IMR-90 (cell line): ENCODE measurements around the gene SETD2. TPM values are rescaled to one million over a fixed set of nuclear protein-coding genes. Genes with fewer than 3 reads are reported as not detected.

ENCODE experiments used
- ATAC-seq: fragments of 200-7000 bp; cut with Tn5 transposase; 2 replicates; pipeline ENCODE4 v1.9.1; 2020; ENCODE audit warnings: low read depth, mild to moderate bottlenecking, moderate library complexity
- BruUV-seq: library from RNA; stranded (reverse); fragments of 400-500 nt; replicated peaks from 2 replicates; lab custom pipeline; 2021; lab: Mats Ljungman, UMichigan
- CTCF ChIA-PET: fragments of 300-600 bp; formaldehyde crosslinking; extraction: SDS; loops from one replicate; lab custom pipeline; 2021; ENCODE audit warnings: antibody characterized with exemption; lab: Yijun Ruan, JAX
- POLR2A ChIA-PET: fragments of 300-600 bp; sonication (Branson Sonifier 250); formaldehyde crosslinking; loops from one replicate; lab custom pipeline; 2022; ENCODE audit warnings: antibody characterized with exemption; ENCODE audit not compliant: unreplicated experiment; lab: Charles Lee
- DNase-seq: peaks from one replicate; pipeline ENCODE4 v3.0.0; 2013
- H2AFZ ChIP-seq: replicated peaks from 2 replicates; pipeline ENCODE3; 2013; ENCODE audit warnings: low read length, mild to moderate bottlenecking; ENCODE audit not compliant: poor library complexity
- H2AK5ac ChIP-seq: 2 replicates; pipeline ENCODE4 v1.6.1; 2013; ENCODE audit warnings: low read depth, low read length, inconsistent platforms
- H2AK9ac ChIP-seq: replicated peaks from 2 replicates; pipeline ENCODE3; 2013; ENCODE audit warnings: mild to moderate bottlenecking, low read depth, low read length, moderate library complexity; ENCODE audit not compliant: poor library complexity
- H2BK120ac ChIP-seq: 2 replicates; pipeline ENCODE4 v1.6.1; 2013; ENCODE audit warnings: low read depth, low read length, inconsistent platforms
- H2BK15ac ChIP-seq: 3 replicates; pipeline ENCODE4 v1.6.1; 2013; ENCODE audit warnings: low read depth, low read length, inconsistent platforms
- H2BK20ac ChIP-seq: 2 replicates; pipeline ENCODE4 v1.6.1; 2013; ENCODE audit warnings: low read depth, mild to moderate bottlenecking, inconsistent platforms, low read length, moderate library complexity
- H2BK5ac ChIP-seq: 2 replicates; pipeline ENCODE4 v1.6.1; 2013; ENCODE audit warnings: mild to moderate bottlenecking, low read depth, low read length, inconsistent platforms; ENCODE audit not compliant: poor library complexity, severe bottlenecking
- H3K14ac ChIP-seq: replicated peaks from 2 replicates; pipeline ENCODE4 v1.6.1; 2013; ENCODE audit warnings: low read depth, low read length, inconsistent platforms
- H3K18ac ChIP-seq: 2 replicates; pipeline ENCODE4 v1.6.1; 2013; ENCODE audit warnings: low read depth, low read length, control low read depth
- H3K23ac ChIP-seq: 2 replicates; pipeline ENCODE4 v1.6.1; 2013; ENCODE audit warnings: low read depth, low read length, inconsistent platforms
- H3K27ac ChIP-seq: 2 replicates; pipeline ENCODE4 v1.5.1; 2013; ENCODE audit warnings: mild to moderate bottlenecking, control low read depth, low read length; ENCODE audit not compliant: insufficient read depth
- H3K27me3 ChIP-seq: 2 replicates; pipeline ENCODE4 v1.6.1; 2013; ENCODE audit warnings: low read length; ENCODE audit not compliant: control insufficient read depth, insufficient read depth
- H3K36me3 ChIP-seq: 2 replicates; pipeline ENCODE4 v1.6.1; 2013; ENCODE audit warnings: low read length, mixed read lengths; ENCODE audit not compliant: control insufficient read depth, insufficient read depth
- H3K4ac ChIP-seq: 2 replicates; pipeline ENCODE4 v1.6.1; 2013; ENCODE audit warnings: low read depth, low read length, inconsistent platforms
- H3K4me1 ChIP-seq: 2 replicates; pipeline ENCODE4 v1.6.1; 2013; ENCODE audit warnings: low read length, mixed read lengths; ENCODE audit not compliant: control insufficient read depth, insufficient read depth
- H3K4me2 ChIP-seq: 2 replicates; pipeline ENCODE4 v1.6.1; 2013; ENCODE audit warnings: low read depth, mild to moderate bottlenecking, control low read depth, low read length, moderate library complexity
- H3K4me3 ChIP-seq: 2 replicates; pipeline ENCODE4 v1.5.1; 2013; ENCODE audit warnings: low read depth, mild to moderate bottlenecking, control low read depth, low read length, moderate library complexity; ENCODE audit not compliant: insufficient read depth
- H3K56ac ChIP-seq: 2 replicates; pipeline ENCODE4 v1.6.1; 2013; ENCODE audit warnings: low read length, inconsistent platforms; ENCODE audit not compliant: insufficient read depth; ENCODE audit errors: extremely low read depth
- H3K79me1 ChIP-seq, 2 experiments: 2 replicates each; pipeline ENCODE4 v1.6.1; 2013; ENCODE audit warnings: low read length in 2 of 2, inconsistent platforms in 1 of 2, low read depth in 1 of 2
- H3K9ac ChIP-seq: 2 replicates; pipeline ENCODE4 v1.6.1; 2013; ENCODE audit warnings: low read depth, low read length, control low read depth
- H3K9me1 ChIP-seq: 2 replicates; pipeline ENCODE4 v1.6.1; 2013; ENCODE audit warnings: low read length, inconsistent platforms; ENCODE audit not compliant: insufficient read depth
- H3K9me3 ChIP-seq: 2 replicates; pipeline ENCODE4 v1.6.1; 2013; ENCODE audit warnings: low read length; ENCODE audit not compliant: control insufficient read depth, insufficient read depth
- H4K20me1 ChIP-seq: 2 replicates; pipeline ENCODE4 v1.6.1; 2013; ENCODE audit warnings: low read length, inconsistent platforms; ENCODE audit not compliant: insufficient read depth
- H4K5ac ChIP-seq: 2 replicates; pipeline ENCODE4 v1.6.1; 2013; ENCODE audit warnings: mild to moderate bottlenecking, low read depth, low read length, control low read depth
- H4K8ac ChIP-seq, 2 experiments: 2 replicates each; pipeline ENCODE4 v1.6.1; 2013; ENCODE audit warnings: low read depth in 2 of 2, low read length in 2 of 2, control low read depth in 1 of 2, inconsistent platforms in 1 of 2
- H4K91ac ChIP-seq: 2 replicates; pipeline ENCODE4 v1.6.1; 2013; ENCODE audit warnings: low read depth, low read length, inconsistent platforms; ENCODE audit not compliant: insufficient read depth
- CEBPB ChIP-seq: IDR thresholded peaks from 2 replicates; pipeline ENCODE4 v1.6.1; 2012; ENCODE audit warnings: low read depth, low read length, improper control_type of control experiment
- CHD1 ChIP-seq: IDR thresholded peaks from 2 replicates; pipeline ENCODE4 v1.6.1; 2012; ENCODE audit warnings: low read depth, low read length, improper control_type of control experiment
- CTCF ChIP-seq: conservative IDR thresholded peaks from 2 replicates; pipeline ENCODE4 v1.5.1; 2012; ENCODE audit warnings: mild to moderate bottlenecking, low read depth, low read length, improper control_type of control experiment
- MAFK ChIP-seq: IDR thresholded peaks from 2 replicates; pipeline ENCODE4 v1.6.1; 2012; ENCODE audit warnings: low read depth, low read length, improper control_type of control experiment
- MAZ ChIP-seq: IDR thresholded peaks from 2 replicates; pipeline ENCODE4 v1.6.1; 2012; ENCODE audit warnings: low read depth, mild to moderate bottlenecking, low read length, improper control_type of control experiment, moderate library complexity, borderline replicate concordance
- NFE2L2 ChIP-seq: fragments of 150-350 bp; IDR thresholded peaks from 2 replicates; pipeline ENCODE4 v1.6.1; 2016; ENCODE audit warnings: low read depth, mild to moderate bottlenecking, low read length
- POLR2A ChIP-seq: IDR thresholded peaks from 2 replicates; pipeline ENCODE4 v1.6.1; 2012; ENCODE audit warnings: mild to moderate bottlenecking, low read depth, low read length
- RCOR1 ChIP-seq: IDR thresholded peaks from 2 replicates; pipeline ENCODE4 v1.6.1; 2012; ENCODE audit warnings: mild to moderate bottlenecking, low read length, improper control_type of control experiment; ENCODE audit not compliant: insufficient replicate concordance
- RFX5 ChIP-seq: IDR thresholded peaks from 2 replicates; pipeline ENCODE4 v1.8.0; 2012; ENCODE audit warnings: low read depth, mild to moderate bottlenecking, low read length, moderate library complexity
- SMC3 ChIP-seq: fragments of 150-350 bp; IDR thresholded peaks from 2 replicates; pipeline ENCODE4 v1.6.1; 2016; ENCODE audit warnings: low read depth, mild to moderate bottlenecking, antibody characterized with exemption, low read length, moderate library complexity
- WGBS, 2 experiments: methylation state at CpG; one replicate each; pipeline versions ENCODE4 v1.1.5 to v1.1.7; 2013; ENCODE audit warnings: missing lambda C conversion rate in 2 of 2; ENCODE audit not compliant: insufficient read length in 1 of 2; ENCODE audit errors: extremely low coverage in 2 of 2; 5-methylcytosine and 5-hydroxymethylcytosine counted together
- dilution Hi-C: fragments of 300-500 bp; cut with HindIII; formaldehyde crosslinking; loops from one replicate; pipeline ENCODE4 v1.14.3; 2018; ENCODE audit warnings: low sequenced_read_pairs; ENCODE audit not compliant: unreplicated experiment
- in situ Hi-C: fragments of 300-500 bp; cut with MboI; formaldehyde crosslinking; loops from 3 replicates; pipeline ENCODE4 v1.14.3; 2019; ENCODE audit warnings: low sequenced_read_pairs, inconsistent platforms, mixed read lengths
- intact Hi-C: fragments of 100-400 bp; cut with micrococcal nuclease; formaldehyde crosslinking; loops from 2 replicates; pipeline ENCODE4 v1.10.0; 2022
- polyA plus RNA-seq, 3 experiments: library from polyadenylated mRNA; depleted of rRNA; stranded (reverse); fragments of >200 nt; gene quantifications; 2 replicates each; pipeline ENCODE4 v1.2.3, GENCODE V29; 2012; ENCODE audit warnings: low replicate concordance in 1 of 3
- total RNA-seq: library from RNA; depleted of rRNA; stranded (reverse); fragments of >200 nt; gene quantifications from 2 replicates; pipeline ENCODE4 v1.2.3, GENCODE V29; 2012

SETD2 gene
- total and polyA plus RNA-seq, 2 of the 4 experiments (the other 2 are of a cell fraction): 18.3 to 20.1 TPM

DNA sequence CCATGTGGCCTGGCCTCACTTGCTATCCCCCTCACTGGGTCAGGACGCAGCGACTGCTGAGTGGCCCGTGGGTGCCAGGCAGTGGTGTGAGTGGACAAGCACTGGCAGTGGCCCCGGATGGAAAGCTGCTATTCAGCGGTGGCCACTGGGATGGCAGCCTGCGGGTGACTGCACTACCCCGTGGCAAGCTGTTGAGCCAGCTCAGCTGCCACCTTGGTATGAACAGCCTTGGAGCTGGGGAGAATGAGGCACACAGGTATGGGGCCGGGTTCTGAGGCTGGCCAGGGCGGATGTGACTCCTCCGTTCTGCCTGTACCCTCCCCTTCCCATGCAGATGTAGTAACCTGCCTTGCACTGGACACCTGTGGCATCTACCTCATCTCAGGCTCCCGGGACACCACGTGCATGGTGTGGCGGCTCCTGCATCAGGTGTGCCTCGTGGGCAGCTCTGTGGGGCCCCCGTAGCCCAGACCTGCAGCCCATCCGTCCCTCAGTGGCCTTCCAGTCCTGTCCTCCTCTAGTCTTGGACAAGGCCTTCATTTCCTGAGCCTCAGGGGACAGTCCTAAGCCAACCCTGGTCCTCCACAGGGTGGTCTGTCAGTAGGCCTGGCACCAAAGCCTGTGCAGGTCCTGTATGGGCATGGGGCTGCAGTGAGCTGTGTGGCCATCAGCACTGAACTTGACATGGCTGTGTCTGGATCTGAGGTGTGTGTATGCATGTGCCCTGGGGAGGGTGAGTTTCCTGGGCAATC, 156.3 kb downstream of the SETD2 start:
- peak overlapping the region; percentile 51 for H2AFZ ChIP-seq
- CTCF ChIA-PET: no interaction called here
- H3K4me3 ChIP-seq: no peak overlapping the region
- H2BK5ac ChIP-seq: no peak overlapping the region
- H3K4ac ChIP-seq: no peak overlapping the region
- in situ Hi-C loops: no loop called here
- no peak for ATAC-seq
- BruUV-seq: no TSS peak
- H3K14ac ChIP-seq: no peak overlapping the region
- no peak for TF ChIP-seq MAZ
- TF ChIP-seq NFE2L2: no peak
- TF ChIP-seq CEBPB: no peak
- no peak for TF ChIP-seq POLR2A
- no peak for TF ChIP-seq RCOR1
- TF ChIP-seq MAFK: no peak
- no peak for TF ChIP-seq CHD1
- no peak for TF ChIP-seq CTCF
- no peak for TF ChIP-seq SMC3
- TF ChIP-seq RFX5: no peak
- H3K9me1 ChIP-seq: peaks cover 18% of the 10 kb centered on the region
- H4K20me1 ChIP-seq: no peaks in the 10 kb centered on the region; the same call in 1 of the 2 replicates
- no peak overlapping the region for H2BK20ac ChIP-seq
- intact Hi-C loops: no loop called here
- H3K4me2 ChIP-seq: no peak overlapping the region
- H2BK120ac ChIP-seq: no peak overlapping the region
- 99% methylated on average over 9 of the region's 16 CpGs; no CpG with 5 or more reads in 1 of the 2 experiments for WGBS, 2 experiments
- no peak overlapping the region for H4K5ac ChIP-seq
- H3K9ac ChIP-seq: no peak overlapping the region
- H3K56ac ChIP-seq: no peak overlapping the region
- dilution Hi-C loops: no loop called here
- no peaks in the 10 kb centered on the region for H3K9me3 ChIP-seq
- H2BK15ac ChIP-seq: no peak overlapping the region
- DNase-seq: no peak
- no peak overlapping the region for H3K18ac ChIP-seq
- peaks cover 0 to 8% of the 10 kb centered on the region in 2 experiments; a peak in 1 of 4 replicates for H3K79me1 ChIP-seq
- no peaks in the 10 kb centered on the region for H3K27me3 ChIP-seq
- POLR2A ChIA-PET: interaction anchor here (0.5 kb wide), 1 partner anchor 78 kb away, joined by 4 read pairs; no protein-coding TSS in a partner anchor
- no peak overlapping the region for H2AK9ac ChIP-seq
- no peak overlapping the region for H2AK5ac ChIP-seq
- H4K91ac ChIP-seq: no peak overlapping the region
- H4K8ac ChIP-seq: no peak overlapping the region
- H3K23ac ChIP-seq: no peak overlapping the region
- no peak overlapping the region for H3K27ac ChIP-seq
- H3K4me1 ChIP-seq: peaks cover 8% of the 10 kb centered on the region
- peaks cover 6% of the 10 kb centered on the region; the same call in 1 of the 2 replicates for H3K36me3 ChIP-seq
